Left ventricle myocardium superior (tissue), 1 donor: ENCODE data around the gene TIGIT. TPM values are rescaled to one million over a fixed set of nuclear protein-coding genes. Genes with fewer than 3 reads are reported as not detected.

Experiments
- ATAC-seq: fragments of 200-7000 bp; cut with Tn5 transposase; one replicate; pipeline ENCODE4 v1.9.1; 2020; ENCODE audit warnings: mild to moderate bottlenecking, moderate library complexity
- DNase-seq: peaks from one replicate; pipeline ENCODE4 v3.0.0-alpha.2; 2020
- intact Hi-C: fragments of 100-400 bp; cut with micrococcal nuclease; formaldehyde crosslinking; loops from one replicate; pipeline ENCODE4 v1.11.0; 2022
- total RNA-seq: library from RNA; stranded (reverse); fragmentation: NEBNext Ultra II Directional; extraction: Animal tissue kit (Norgen Biotek cat#: 25700); gene quantifications from one replicate; pipeline ENCODE4 v1.2.1, GENCODE V29; 2021
- donor health status: DM: no; HTN: yes; CAD: no; lungs with severe emphysema.

Gene TIGIT
- total RNA-seq, 1 donor from 2014 or later = not detected

- DNase-seq (no peak), ATAC-seq (peak; percentile 17)
- intact Hi-C loops = no loop called here
Measured at GRCh38 chr3:114338651-114339357, 45.0 kb downstream of the TIGIT start.

GRCh38 chr3:114344492-114344891, 50.7 kb downstream of the TIGIT start:
- intact Hi-C loops = no loop called here
- no peak for ATAC-seq
- no peak for DNase-seq

GRCh38 chr3:114350271-114350670, 56.4 kb downstream of the TIGIT start:
- DNase-seq (no peak), ATAC-seq (no peak)
- intact Hi-C loops = no loop called here

DNA sequence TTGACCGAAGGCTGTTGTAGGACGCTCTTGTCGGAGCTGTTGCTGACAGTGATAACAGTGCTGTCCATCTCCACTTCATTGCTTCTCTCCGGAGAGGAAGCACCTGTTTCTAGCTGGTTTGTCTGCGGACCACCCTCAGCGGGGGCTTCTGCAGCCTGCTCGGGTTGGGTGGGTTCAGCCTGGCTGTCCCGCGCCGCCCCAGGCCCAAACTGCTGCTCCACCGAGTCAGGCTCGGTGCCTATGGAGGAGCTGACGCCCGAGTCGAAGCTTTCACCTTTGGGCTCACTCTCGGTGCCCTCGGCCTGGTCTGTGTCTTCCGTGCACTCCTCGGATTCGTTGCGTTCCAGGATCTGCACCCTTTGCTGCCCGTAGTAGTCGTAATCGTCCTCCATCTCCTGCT, 56.9 kb downstream of the TIGIT start:
- no peak for DNase-seq
- intact Hi-C loops = no loop called here
- no peak for ATAC-seq

GRCh38 chr3:114351123-114351821, 57.4 kb downstream of the TIGIT start:
- no peak for DNase-seq
- ATAC-seq = no peak
- intact Hi-C loops = no loop called here

DNA sequence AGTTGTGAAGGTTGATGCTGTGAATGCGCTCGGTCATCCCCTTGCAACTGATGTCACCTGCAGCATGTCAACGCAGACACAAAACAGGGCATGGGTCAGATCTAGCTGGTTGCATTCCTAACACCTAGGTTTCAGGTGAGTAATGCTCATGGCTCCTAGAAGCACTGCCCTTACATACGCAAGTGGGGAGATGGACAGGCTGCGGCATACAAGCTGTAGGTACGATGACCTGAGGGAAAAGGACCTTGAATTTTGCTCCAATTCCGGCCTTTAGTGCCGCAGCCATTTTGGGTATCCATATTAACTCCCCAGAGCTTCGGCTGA, 58.0 kb downstream of the TIGIT start:
- intact Hi-C loops = no loop called here
- ATAC-seq = no peak
- no peak for DNase-seq

- no peak for ATAC-seq
- intact Hi-C loops = no loop called here
Measured at GRCh38 chr3:114355653-114356052, 61.8 kb downstream of the TIGIT start.

GRCh38 chr3:114356066-114356465, 62.2 kb downstream of the TIGIT start:
- DNase-seq (no peak), ATAC-seq (no peak)
- intact Hi-C loops = no loop called here

More at GRCh38 chr3:114355653-114356052, 61.8 kb downstream of the TIGIT start:
- DNase-seq = no peak

GRCh38 chr3:114356525-114356924, 62.7 kb downstream of the TIGIT start:
- DNase-seq = no peak
- no peak for ATAC-seq
- intact Hi-C loops = no loop called here

Other genes with a start within 250 kb of the TIGIT start
- 0.99 TPM for gene CCDC191, start 237.5 kb upstream of the TIGIT start, total RNA-seq
- 3.6 TPM for gene QTRT2, start 237.3 kb upstream of the TIGIT start, total RNA-seq
- gene DRD3, start 115.0 kb upstream of the TIGIT start, total RNA-seq = not detected
- not detected for gene ZNF80, start 56.5 kb upstream of the TIGIT start, total RNA-seq